Measurements from ENCODE around the gene PRKG1.
"Not testable (repeated sequence)": the region's sequence is repeated elsewhere in the genome, so short reads cannot be mapped to it uniquely, and the experiment has no call there.

The PRKG1 gene

DNA sequence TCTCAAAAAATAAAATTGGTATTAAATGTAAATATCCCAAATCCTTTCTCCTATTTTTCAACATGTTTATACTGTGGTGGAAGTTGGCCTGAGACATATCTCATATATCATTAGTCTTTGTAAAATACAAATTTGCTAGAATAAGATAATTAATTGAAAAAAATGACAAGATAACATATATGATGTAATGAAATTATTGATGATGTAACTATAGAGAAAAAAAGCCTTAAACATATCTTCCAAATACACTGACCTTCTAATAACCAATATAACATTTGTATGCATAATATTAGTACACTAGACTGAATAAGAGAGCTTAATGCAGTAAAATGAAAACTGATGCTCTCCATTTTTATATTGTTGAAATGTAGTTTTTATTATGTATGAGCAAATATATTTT, 104.3 kb downstream of the PRKG1 start:
- no peak for DNase-seq

DNA sequence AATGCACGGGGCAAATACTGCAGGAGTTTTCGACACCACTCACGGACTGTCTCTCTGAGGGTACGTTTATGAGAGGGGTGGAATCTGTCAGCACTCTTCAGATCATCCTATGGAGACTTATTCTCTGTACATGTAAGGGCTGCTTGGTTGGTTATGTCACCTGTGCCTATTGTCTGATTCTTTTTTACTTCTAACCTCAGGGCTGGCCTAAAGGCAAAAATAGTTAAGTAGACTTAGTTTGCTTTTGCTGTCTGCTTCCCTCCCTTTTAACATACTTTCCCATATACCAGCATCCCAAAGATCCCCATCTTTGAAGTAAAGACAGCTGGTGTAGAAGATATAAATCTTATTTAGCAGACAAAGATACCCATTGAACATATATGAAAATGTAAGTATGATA, 105.9 kb downstream of the PRKG1 start:
- no peak for DNase-seq

DNA sequence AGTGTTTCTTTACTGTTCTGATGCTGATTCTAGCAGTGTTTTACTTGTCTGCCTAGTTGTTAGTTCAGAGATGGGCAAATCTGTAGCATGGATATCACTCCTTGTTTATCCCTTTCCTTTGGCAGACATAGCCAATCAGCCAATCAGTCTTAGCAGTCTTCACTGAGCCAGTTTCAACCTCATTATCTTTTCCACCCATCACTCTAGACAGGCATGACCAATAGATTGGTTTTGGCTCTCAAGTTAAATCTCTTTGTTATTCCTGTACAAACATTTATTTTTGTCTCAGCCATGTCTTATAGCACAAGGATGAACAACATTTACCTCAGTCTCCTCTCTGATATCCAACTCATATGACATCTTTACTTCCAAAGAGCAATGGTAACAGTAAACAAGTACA, 109.5 kb downstream of the PRKG1 start:
- DNase-seq = no peak

GRCh38 chr10:51186361-51186760, 112.1 kb downstream of the PRKG1 start:
- no peak for DNase-seq

DNA sequence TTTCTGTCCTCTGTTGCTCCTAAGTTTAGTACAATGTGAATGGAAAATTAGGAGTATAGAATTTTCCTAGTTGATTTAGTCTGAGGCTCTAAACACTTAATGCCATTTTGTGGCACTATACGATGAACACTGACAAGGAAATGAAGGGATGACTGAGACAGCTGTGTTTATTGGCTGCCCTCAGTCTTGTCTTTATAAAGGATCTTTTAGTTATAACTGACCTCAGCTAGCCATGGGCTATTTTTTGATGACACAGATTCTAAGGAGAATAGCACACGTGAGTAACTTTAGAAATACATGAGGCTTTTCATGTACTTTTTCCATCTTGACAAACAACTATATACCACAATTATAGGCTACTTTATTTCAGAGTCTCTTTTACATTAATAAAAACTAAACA, 113.7 kb downstream of the PRKG1 start:
- DNase-seq = no peak

DNA sequence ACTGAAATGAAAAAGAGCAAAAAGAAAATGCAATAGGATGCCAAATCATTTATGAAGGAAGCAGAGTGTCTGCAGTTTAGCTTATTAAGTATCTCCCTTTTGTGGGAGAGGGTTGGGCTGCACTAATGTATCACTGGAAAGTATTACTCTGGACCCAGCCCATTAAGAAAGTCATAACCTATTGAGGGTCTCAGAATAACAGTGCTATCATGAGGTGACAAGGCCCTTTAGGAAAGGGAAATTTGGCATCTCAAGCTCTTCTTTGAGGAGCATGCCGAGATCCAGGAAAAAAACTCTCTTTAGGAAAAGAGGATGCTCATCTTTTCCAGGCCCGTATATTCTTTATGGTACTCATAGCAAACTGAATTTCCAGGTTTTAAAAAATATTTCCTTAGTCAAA, 114.6 kb downstream of the PRKG1 start:
- DNase-seq = no peak

DNA sequence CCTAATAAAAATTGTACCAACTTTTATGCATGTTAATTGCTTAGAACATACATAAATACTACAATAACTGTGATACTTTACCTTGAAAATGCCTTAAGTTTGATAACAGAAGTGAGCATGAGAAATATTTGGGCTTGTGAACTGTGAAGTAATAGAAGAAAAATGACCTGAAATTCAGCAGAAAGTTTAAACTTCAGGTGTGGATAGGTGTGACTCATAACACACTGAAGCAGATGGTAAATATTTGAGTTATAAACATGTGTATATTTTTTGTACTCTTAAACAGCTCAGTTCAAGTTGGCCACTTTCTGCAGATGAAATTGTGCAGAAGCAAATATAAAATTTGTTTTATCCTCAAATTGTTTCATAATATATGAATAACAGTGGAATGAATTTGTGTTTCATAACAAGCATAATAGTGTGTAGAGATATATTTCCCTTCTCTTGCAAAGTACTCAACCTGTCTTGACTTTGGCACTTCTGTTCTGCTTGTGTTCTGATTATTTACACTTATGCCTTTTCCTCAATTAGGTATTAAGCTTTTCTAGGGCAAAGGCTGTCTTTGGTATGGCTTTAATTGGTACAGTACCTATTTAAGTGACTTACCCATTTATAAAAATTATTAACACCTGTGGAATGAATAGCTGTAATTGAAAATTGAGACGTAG, 122.4 kb downstream of the PRKG1 start:
- DNase-seq = no peak

DNA sequence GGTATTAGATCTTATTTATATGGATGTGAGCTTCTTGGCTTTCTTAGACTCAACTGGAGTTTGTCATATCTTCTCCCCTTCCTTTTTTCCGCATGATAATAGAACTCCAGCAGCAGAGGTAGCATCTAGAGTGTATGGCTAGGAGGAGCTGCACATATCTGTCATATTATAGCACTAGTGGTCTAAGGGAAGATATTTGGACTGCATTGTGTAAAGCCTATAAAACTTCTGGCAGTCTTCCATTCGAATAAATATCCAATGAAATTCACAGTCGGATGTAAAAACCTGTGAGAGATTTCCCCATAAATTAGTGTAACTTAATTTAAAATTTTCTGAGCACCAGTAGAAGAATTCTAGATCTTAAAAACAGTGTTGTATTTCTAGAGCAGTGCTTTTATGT, 123.9 kb downstream of the PRKG1 start:
- no peak for DNase-seq

DNA sequence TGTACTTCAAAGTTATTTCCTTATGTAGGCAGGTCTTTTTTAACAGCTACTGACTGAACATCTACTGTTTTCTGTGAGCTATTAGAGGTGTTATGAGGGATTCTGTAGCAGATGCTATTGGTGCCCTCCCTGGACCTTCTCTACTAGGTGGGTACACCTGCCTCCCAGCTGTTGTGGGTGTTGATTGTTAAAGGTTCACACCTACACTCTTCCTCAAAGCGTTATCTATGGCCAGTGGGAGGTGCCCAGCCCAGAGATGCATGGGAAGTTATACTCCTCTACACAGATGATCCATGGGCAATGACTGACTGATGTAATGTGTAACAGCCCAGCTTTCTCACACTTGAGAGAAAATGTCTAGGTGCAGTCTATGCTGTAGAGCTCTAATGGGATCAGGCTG, 127.7 kb downstream of the PRKG1 start:
- DNase-seq = no peak

DNA sequence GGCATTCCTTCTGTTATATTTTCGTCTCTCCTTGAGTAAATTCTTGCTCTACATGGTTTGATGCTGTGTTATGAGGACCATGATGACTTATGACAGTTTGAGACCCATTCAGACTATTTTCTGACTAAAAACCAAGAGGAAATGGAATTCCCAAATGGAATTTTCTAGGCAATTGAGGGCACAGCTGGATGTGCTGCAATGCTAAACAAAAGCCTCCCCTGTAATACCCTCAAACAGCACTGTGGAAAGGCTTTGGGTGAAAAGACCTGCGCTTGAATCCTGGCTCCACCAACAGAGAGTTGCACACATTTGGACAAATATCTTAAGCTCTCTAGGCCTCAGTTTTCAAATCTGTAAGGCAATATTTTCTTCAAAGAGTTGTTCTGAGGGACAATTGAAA, 129.1 kb downstream of the PRKG1 start:
- no peak for DNase-seq

GRCh38 chr10:51204066-51204465, 129.8 kb downstream of the PRKG1 start:
- no peak for DNase-seq

DNA sequence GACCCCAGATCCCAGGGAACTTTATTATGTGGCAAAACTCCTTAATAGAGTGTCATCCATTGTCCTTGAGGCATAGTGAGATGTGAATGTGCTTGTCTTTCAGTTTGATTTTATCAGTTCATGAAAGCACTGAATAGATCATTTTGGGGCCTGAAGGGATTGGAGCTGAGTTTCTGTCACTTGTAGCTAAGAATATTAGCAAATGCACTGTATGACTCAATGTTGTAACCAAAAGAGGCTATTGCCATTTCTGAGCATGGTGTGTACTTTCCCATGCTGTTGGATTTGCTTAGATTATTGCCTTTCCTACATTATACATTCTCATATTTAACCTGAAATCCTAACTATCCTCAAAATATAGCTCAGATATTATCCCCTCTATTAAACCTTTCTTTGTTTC, 130.4 kb downstream of the PRKG1 start:
- no peak for DNase-seq

DNA sequence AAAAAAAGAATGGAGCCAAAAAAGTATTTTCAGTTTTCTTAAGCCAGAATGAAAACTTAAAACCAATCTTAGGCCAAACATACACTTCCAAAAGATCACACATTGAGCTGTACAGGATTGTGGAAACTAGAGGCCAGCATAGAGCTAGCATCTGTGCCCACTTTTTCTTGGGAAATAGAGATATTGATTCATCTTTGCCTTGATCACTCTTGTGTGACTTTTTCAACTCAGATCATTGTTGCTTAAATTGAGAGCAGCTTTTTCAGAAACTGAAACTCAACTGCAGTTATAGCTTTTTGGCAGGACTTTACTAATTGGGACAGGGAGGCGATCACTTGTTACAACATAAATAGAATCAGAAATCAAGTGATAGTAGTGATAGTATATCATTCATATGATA, 132.2 kb downstream of the PRKG1 start:
- DNase-seq = no peak

- not testable (repeated sequence) for DNase-seq
Measured at GRCh38 chr10:51212937-51213336, 138.7 kb downstream of the PRKG1 start.

DNA sequence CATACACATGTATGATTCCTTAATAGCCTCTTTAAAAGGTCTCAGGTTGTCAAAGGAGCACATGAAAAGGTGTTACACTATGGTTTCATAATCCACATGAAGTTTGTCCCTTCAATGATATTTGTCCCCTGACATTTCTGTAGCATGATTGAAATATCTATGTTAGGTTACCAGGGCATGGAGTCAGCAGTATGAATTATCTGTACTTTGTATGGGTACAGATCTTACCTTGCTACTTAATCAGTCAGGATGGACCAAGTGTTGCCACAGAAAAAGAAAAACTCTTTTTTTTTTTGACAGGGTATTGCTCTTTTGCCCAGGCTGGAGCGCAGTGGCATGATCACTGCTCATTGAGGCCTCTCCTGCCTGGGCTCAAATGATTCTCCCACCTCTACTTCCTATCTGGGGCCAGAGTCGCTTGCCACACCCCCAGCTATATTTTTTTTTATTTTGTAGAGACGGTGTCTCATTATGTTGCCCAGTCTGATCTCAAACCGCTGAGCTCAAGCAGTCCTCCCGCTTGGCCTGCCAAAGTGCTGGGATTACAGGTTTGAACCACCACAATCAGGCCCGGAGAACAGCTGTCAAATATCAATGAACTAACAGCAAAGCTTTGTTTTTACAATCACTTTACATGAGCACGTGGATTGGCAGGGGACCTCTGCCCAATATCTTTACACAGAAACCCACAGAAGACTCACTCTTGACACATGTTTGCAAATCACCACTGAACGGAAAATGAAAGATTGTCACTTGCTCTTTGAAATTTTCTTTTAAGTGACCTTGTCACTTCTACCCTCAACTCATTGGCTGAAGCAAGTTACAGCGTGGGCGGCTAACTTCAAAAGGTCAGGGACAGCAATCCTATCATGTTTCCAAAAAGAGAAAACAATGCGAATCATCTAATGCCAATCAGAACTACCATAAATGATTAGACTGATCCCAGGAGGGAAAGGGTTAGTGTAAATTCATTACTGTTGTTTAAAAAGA, 140.2 kb downstream of the PRKG1 start:
- no peak for DNase-seq

DNA sequence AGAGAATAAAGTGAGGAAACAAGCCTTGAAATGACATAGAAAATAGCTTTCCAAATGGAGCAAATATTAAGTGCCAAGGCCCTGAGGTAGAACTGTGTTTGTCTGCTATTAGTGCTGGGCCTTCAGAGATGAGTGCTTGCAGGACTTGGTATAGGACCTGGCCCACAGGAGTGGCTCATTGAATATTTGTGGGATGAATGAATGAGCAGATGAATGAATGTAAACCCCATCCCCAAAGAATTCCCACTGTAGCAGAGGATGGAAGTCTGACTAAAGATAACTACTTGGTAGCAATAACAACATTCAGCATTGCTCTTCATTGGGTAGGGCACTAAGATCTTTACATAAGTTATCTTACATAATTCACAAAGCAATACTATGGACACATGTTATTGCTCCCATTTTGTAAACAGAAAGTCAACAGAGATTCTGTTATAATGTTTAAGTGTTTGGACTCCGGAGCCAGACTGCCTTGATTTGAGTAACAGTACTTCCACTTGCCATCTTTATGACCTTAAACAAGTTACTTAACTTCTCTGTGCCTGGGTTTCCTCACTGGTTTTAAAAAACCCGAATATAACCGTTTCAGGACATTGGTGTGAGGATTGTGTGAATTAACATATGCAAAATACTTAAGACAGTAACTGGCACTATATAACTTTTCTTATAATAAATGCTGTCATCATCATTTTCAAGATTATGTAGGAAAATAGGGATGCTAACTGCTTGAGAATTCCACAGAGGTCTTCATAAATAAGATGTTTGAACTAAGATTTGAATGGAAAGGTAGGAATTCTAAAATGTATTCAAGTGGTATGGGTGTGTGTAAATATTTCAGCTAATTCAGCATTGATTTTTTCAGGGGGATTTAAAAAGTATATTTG, 141.9 kb downstream of the PRKG1 start:
- DNase-seq = no peak

DNA sequence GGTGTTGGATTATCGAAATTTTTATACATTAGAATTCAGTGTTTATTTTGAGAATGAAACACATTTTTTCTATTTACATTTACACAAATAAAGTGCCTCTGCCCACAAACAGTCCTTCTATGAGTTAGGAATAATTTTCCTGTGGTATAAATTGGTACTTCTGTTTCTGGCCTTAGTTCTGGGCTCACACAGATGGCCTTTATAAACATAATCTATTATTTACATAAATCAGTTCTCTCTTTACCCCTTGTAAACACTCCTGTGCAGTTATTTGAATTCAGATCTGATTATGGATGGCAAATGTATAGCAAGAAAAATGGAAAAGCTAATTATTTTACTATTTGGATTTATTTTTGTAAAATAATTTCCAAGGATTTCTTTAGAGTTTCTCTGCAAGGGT, 143.2 kb downstream of the PRKG1 start:
- no peak for DNase-seq

DNA sequence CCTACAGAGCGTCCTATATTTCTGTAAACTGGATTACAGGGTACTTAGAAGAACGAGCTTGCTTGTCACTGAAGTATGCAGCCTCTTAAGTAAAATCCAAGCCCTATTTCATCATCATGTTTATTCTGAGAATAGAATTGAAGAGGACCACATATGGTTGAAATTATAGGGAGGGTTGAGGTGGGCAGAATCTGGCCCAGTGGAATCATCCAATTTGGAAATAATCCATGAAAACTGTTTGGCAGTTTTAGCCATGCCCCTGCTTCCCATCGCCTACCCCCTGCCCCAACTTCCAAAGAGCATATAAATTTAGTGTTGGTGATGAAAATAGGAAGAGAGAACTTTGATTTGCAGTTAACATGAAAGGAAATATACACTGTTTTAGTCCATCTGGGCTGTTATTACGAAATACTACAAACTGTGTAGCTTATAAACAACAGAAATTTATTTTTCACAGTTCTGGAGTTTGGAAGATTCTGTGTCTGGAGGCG, 150.4 kb downstream of the PRKG1 start:
- no peak for DNase-seq

GRCh38 chr10:51227897-51228713, 153.8 kb downstream of the PRKG1 start:
- DNase-seq = no peak

DNA sequence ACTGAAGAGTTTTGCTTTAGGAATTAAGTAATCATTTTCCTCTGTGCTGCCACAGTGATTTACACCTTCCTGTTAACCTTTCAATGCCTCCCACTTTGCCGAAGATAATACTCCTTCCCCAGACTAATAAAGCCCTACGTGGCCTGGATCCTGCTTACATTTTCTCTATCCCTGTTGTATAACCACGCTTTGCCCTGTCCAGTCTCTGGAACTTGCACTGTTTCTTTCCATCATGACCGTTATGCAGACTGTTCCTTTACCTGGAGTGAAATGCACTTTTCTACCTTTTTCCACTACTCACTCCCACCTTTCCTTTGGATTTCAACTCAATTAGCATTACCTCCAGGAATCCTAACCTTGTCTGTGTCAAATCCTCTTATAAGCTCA, 154.4 kb downstream of the PRKG1 start:
- no peak for DNase-seq

DNA sequence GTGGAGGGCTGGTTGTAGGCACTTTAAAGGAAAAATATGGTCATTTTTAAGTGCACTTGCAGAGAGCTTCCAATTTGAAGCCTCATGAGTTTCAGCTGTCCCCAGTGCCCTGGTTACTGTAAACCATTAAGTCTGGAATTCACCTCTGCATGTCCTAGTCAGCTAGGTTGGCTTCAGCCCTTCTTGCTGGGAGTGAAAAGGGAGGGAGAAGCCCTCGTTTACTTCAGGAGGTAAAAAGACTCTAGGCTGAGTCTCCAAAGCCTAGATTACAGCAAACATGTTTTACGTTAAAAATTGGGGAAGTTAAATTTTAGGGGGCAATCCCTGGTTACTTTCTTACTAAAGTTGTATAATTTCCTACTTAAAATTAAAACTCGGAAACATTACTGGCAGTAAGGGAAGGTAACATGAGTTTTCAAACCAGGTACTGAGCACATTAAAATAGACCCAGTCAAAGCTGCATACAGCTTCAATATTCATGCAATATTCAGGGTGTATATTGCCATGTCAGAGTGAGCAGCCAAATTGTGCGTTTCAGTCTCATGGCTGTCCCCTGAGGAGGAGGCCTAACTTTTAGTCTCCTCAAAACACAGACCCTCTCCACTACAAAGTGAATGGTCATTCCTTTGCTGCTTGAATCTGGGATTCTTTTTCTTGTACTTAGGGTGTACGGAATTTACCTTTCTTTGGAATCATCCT, 156.7 kb downstream of the PRKG1 start:
- DNase-seq = no peak

- no peak for DNase-seq
Measured at GRCh38 chr10:51231754-51232153, 157.5 kb downstream of the PRKG1 start.

Data from activated naive CD4-positive, alpha-beta T cell treated with anti-CD3 and anti-CD28 coated beads, Interleukin-2, amount 50 U/mL, for 16 hours (primary cell).